CD4-positive, alpha-beta T cell treated with Interleukin-10 for 1 hour (primary cell): ENCODE measurements around the gene MYLK.

Source experiments
- DNase-seq: peaks from one replicate; pipeline ENCODE4 v3.0.0-alpha.2; 2020

Gene MYLK

GRCh38 chr3:123767564-123768292 lies 116.4 kb downstream of the MYLK start:
- no peak for DNase-seq

- DNase-seq, result no peak
Observed at GRCh38 chr3:123767009-123767372, 117.1 kb downstream of the MYLK start.

GRCh38 chr3:123766193-123767008 lies 117.7 kb downstream of the MYLK start:
- DNase-seq, result no peak

DNA sequence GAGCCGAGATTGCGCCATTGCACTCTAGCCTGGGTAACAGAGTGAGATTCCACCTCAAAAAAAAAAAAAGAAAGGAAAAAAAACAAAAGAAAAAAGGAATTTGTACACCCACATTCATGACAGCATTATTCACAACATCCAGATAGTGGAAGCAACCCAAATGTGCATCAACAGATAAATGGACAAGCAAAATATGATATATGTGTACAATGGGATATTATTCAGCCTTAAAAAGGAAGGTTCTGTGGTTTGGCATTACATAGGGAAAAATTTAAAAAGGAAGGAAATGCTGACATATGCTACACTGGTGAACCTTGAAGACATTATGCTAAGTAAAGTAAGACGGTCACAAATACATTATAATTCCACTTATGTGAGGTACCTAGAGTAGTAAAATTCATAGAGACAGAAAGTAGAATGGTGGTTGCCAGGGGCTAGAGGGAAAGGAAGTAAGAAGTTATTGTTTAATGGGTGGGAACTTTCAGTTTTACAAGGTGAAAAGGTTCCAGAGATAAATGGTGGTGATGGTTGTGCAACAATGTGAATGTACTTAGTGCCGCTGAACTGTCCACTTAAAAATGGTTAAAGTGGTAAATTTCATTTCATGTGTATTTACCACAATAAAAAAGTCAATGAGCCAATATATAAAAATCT lies 118.5 kb downstream of the MYLK start:
- DNase-seq, result no peak

- no peak for DNase-seq
Observed at GRCh38 chr3:123764647-123765046, 119.5 kb downstream of the MYLK start.

DNA sequence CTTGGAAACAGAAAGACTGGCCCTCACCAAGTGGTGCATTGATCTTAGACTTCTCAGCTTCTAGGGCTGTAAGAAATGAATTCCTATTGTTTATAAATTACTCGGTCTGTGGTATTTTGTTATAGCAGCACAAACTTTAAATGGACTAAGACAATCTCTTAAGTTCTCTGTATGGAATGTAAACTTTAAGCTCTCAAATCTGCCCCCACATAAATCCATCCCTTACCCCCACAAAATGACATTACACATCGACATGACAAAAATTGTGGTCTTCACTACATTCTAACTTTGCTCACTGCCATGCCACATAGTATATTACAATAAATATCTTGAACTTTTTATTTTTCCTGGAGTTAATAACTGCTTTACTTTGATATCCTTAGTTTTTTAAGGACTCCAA lies 121.3 kb downstream of the MYLK start:
- DNase-seq, result no peak

- DNase-seq, result no peak
Observed at GRCh38 chr3:123760817-123761216, 123.3 kb downstream of the MYLK start.

DNA sequence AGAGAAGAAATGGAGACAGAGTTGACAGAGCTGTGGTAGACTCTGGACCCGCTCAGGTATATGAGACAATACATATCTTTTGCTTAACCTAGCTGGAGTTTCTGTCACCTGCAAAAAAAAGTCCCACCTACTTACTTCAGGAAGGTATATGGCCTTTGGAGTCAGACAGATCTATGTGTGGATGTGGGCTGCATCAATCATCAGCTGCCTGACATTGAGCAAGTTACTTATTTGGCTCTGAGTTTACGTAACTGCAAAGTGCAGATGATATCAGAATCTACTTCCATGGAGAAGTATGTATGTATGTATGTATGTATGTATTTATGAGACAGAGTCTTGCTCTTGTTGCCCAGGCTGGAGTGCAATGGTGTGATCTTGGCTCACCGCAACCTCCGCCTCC lies 124.3 kb downstream of the MYLK start:
- DNase-seq, result no peak

DNA sequence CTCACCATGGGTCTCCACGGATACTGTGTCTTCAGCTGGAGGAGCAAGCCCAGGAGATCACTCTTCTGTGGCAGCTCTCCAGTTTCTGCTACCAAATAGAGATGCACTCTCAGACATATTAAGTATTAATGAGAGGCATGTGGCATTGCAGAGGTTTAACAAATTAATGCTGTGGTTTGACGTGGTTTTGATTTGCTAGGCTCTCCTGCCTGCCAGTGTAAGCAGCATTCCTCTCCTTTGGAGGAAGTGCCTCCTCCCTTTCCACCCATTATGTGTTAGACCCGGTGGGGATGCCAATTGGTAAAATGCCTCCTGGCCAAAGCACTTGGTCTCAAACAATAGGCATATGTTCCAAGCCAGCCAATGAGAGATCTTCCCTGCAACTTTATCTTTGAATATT lies 124.8 kb downstream of the MYLK start:
- no peak for DNase-seq

- no peak for DNase-seq
Observed at GRCh38 chr3:123758081-123758564, 126.0 kb downstream of the MYLK start.

GRCh38 chr3:123757281-123757940 lies 126.7 kb downstream of the MYLK start:
- no peak for DNase-seq

GRCh38 chr3:123755501-123755900 lies 128.6 kb downstream of the MYLK start:
- no peak for DNase-seq

DNA sequence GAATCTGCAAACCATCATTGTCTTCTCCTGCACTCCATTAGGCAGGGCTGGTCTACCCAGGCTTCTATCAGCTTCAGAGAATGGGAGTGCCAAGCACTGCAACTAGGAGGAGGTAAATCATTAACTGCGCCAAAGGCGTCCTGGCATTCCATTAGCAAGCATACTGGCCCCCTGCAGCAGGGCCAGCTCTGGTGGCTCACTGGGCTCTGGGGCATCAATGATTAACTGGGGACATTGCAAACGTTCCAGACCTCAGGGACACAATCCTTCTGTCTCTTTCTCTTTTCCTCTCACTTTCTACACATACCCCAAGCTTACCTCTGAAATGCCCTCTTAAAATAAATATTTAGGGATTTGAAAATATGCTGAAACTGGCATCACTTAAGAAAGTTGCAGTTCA lies 129.0 kb downstream of the MYLK start:
- no peak for DNase-seq

DNA sequence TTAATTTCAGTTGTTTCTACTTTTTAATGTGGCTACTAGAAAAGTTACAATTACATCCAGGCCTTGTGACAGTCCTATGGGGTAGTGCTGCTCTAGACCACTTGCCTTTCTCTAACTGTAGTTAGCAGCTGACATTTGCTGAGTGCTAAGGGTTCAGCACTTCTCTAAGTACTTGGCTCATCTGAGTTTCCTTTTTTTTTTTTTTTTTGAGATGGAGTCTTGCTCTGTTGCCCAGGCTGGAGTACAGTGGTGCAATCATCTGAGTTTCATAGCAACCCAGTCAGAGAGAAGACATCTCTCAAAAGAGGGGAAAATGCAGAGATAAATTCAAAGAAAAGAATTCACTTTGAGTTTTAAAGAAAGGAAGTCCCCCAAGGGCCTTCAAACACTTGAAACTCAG lies 130.8 kb downstream of the MYLK start:
- DNase-seq, result no peak

- DNase-seq, result no peak
Observed at GRCh38 chr3:123752228-123752627, 131.9 kb downstream of the MYLK start.

- DNase-seq, result no peak
Observed at GRCh38 chr3:123751433-123751832, 132.7 kb downstream of the MYLK start.

GRCh38 chr3:123750659-123751420 lies 133.3 kb downstream of the MYLK start:
- no peak for DNase-seq

GRCh38 chr3:123750209-123750608 lies 133.9 kb downstream of the MYLK start:
- no peak for DNase-seq

DNA sequence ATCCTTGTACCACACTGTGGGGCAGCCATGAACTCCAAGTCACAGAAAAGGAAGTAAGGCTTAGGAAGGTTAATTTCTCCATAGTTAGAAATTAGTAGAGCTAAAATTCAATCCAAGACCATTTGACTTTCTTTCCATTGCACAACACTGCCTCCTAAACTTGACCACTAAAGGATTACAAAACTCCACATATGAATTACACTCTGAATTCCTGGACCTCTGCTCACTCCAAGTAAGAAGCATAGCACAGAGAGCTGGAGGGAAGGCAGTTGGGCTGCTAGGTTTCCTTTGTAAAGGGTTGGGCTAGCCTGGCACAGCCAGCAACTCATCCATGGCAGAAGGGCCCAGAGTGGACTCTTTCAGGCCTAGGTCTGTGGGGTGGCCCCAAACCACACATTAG lies 134.4 kb downstream of the MYLK start:
- DNase-seq, result no peak

GRCh38 chr3:123745184-123745855 lies 138.8 kb downstream of the MYLK start:
- no peak for DNase-seq

GRCh38 chr3:123744064-123744463 lies 140.1 kb downstream of the MYLK start:
- DNase-seq, result no peak

DNA sequence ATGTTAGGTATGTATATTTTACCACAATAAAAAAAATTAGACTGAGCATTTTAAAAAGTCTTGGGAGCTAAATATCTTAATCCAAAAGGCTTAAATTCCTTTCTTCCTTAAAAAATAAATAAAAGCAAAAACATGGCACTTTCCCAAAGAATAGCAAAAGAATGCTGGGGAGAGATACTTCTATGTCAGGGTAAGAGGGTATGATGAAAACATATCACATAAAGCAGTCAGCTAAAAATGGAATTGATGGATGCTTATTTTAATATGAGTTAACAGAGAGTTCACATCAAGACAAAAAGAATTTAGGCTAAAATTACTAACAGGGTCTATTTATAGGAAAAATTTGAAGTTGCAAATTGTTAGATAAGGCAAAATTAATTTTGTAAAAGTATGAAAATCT lies 141.0 kb downstream of the MYLK start:
- no peak for DNase-seq
